WTC11 (cell line): ENCODE measurements around the gene SEZ6.

ENCODE experiments used
- CREB1 ChIP-seq: sonication (generic); formaldehyde crosslinking; IDR thresholded peaks from 2 replicates; pipeline ENCODE4 v1.8.0; 2023; ENCODE audit warnings: mild to moderate bottlenecking, missing genetic modification reagents
- CTCF ChIP-seq: fragments of 200-600 bp; IDR thresholded peaks from 2 replicates; pipeline ENCODE4 v1.8.0; 2022; ENCODE audit warnings: antibody characterized with exemption
- ELF4 ChIP-seq: sonication (generic); formaldehyde crosslinking; IDR thresholded peaks from 2 replicates; pipeline ENCODE4 v1.8.1; 2022; ENCODE audit warnings: low read depth, mild to moderate bottlenecking, moderate library complexity, missing genetic modification reagents
- ETV6 ChIP-seq: sonication (generic); formaldehyde crosslinking; IDR thresholded peaks from 2 replicates; pipeline ENCODE4 v1.8.1; 2022; ENCODE audit warnings: mild to moderate bottlenecking, missing genetic modification reagents
- SMAD3 ChIP-seq: sonication (generic); formaldehyde crosslinking; IDR thresholded peaks from 2 replicates; pipeline ENCODE4 v1.8.0; 2022; ENCODE audit warnings: missing genetic modification reagents, mild to moderate bottlenecking, borderline replicate concordance
- STAT6 ChIP-seq: sonication (generic); formaldehyde crosslinking; conservative IDR thresholded peaks from 2 replicates; pipeline ENCODE4 v1.8.1; 2023; ENCODE audit warnings: mild to moderate bottlenecking, low read depth, missing genetic modification reagents, moderate library complexity
- TEAD4 ChIP-seq: sonication (generic); formaldehyde crosslinking; IDR thresholded peaks from 2 replicates; pipeline ENCODE4 v1.8.0; 2022; ENCODE audit warnings: mild to moderate bottlenecking, missing genetic modification reagents
- TF ChIP-seq, protein P1 (sequence below): fragments of 250-450 bp; sonication (Bioruptor Pico); IDR thresholded peaks from 2 replicates; pipeline ENCODE4 v2.1.2; 2022; ENCODE audit warnings: mild to moderate bottlenecking, moderate library complexity

DNA sequence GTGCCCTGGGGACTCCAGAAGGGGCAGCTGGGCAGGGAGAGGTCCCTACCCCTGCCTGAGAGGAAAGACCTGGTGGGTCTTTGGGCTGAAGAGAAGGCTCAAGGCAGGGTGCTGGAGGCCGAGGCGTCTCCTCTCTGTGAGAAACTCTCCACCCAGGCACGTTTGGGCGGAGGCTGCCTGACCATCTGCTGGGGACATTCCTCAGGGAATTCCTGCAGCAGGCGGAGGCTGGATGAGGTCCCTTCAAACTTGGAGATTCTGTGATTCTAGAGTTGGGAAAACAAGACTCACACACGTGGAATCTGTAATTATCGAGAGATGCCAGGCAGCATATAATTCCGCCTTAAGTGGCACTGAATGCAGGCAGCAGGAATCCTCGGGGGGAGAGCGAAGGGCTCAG is 33.4 kb downstream of the SEZ6 start:
- TF ChIP-seq SMAD3 (no peak), CTCF (no peak), ETV6 (CRISPR knock-in tag) (no peak), STAT6 (CRISPR knock-in tag) (no peak), TEAD4 (CRISPR knock-in tag) (no peak), ELF4 (CRISPR knock-in tag) (no peak), CREB1 (CRISPR knock-in tag) (no peak)
- TF ChIP-seq, protein P1, sequence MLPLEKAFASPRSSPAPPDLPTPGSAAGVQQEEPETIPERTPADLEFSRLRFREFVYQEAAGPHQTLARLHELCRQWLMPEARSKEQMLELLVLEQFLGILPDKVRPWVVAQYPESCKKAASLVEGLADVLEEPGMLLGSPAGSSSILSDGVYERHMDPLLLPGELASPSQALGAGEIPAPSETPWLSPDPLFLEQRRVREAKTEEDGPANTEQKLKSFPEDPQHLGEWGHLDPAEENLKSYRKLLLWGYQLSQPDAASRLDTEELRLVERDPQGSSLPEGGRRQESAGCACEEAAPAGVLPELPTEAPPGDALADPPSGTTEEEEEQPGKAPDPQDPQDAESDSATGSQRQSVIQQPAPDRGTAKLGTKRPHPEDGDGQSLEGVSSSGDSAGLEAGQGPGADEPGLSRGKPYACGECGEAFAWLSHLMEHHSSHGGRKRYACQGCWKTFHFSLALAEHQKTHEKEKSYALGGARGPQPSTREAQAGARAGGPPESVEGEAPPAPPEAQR, result no peak
